HG02763 (cell line): Measurements from ENCODE around the gene SETD3.

Source experiments
- ATAC-seq: cut with Tn5 transposase; IDR thresholded peaks from one replicate; pipeline ENCODE4 v1.9.1; 2021; ENCODE audit warnings: mild to moderate bottlenecking, moderate library complexity; ENCODE audit not compliant: unreplicated experiment

The SETD3 gene

DNA sequence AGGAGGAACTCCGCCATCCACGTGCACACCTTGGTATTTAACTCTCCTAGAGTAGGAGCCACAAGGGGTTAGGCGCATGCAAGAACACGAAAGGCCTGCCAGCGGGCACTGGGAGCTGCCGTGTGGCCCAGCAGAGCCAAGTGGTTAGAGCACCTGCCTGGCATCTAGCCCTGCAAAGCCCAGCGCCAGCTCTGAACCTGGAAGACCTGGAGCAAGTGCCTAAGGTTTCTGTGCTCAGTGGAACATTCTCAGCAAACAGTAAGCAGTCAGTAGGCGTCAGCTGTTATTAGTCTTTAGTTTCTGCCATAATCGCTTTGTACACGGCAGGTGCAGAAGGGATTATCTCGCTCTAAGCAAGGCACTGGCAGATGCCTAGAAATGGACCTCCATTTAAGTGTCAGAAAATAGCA is 55.4 kb downstream of the SETD3 start:
- no peak for ATAC-seq

DNA sequence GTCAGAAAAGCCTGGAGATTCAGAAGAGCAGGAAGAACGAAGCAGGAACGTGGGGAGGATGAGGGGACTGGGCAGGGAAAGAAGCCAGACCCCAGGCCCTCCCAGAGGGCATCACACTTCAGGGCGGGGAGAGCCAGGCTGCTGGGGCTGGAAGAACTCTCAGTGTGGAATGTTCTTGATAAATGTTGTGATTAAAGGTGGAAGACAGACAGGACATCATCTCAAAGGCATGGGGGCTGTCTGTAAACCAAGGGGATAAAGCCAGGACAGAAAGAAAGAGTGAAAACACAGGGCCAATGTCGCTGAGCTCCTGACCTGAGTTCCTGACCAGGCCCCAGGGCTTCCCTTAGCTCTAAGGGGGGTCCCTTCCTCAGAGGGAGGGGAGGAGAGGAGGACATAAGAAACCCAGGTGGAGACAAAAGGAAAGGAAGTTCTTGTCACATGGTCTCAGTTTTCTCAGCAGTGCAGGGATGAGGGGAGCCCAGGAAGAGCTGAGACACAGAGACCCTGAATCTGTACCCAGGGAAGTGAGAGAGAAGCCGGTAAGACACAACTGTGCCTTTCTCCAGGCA is 56.3 kb downstream of the SETD3 start:
- ATAC-seq: no peak

DNA sequence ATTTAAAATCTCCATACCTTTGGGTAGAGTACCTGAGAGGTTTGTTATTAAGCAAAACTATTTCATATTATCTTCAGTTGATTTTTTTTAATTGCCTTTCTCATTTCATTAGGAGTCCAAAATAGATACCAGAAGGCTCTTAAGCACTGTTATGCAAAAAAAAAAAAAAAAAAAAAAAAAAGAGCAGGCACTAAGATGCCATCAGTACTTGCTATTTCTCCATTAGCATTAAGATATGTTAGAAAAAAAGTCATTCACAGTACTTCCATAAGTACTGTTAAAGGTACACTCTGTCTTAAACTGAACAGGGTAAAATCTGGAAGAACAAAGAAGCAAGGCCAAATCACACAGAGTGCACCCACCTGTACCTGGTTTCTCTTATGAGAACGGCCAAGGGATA is 57.2 kb downstream of the SETD3 start:
- ATAC-seq: no peak

DNA sequence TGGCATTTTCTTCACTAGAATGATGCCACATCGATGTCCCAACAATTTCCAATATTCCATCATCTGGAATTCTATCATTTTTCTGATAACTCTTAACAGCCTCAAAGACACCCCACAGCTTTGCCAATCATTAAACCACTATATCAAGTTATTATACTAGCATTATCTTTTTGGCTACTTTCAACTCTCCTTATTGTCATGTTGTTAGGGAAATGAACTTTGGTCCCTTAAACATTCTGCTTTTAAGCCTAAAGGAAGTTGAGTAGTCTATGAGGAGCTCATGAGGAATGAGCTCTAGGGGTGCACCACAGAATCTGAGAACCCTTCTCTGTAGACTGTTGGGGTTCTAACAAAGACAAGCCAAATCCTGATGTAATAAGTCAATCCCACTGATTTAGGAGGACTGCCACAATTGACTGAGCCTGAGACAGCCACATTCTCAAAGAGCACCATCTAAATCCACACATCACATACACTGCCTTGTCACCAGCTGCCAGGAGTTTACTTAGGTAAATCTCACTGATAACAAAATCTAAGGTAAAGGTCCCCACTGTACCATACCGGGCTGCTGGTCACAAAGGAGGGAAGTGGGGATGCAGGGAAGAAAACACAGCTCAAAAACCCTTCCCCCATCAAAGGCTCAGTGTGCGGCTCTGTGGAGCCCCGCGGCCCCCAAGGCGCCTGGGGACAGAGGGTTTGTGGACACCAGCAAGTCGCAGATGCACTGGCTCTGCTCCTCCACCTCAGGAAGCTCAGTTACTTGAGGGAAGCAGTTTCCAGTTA is 58.2 kb downstream of the SETD3 start:
- ATAC-seq: no peak

DNA sequence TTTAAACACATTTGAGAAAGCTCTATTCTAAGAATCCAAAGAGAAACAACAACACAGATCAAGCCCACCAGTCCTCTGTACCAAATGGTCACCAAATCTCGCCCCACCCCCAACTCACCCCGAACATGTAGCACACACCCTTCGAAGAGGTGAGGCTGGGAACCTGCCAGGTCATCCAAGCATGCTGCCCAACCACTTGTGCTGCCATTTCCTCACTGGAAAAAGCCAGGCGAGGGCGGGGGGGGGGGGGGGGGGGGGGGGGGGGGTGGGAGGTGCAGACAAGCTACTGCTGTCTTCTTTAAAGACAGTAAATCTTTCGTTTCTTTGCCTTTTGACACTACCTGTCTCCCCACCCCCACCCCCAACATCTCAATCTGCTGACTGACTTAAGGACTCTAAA is 59.9 kb downstream of the SETD3 start:
- ATAC-seq: no peak

DNA sequence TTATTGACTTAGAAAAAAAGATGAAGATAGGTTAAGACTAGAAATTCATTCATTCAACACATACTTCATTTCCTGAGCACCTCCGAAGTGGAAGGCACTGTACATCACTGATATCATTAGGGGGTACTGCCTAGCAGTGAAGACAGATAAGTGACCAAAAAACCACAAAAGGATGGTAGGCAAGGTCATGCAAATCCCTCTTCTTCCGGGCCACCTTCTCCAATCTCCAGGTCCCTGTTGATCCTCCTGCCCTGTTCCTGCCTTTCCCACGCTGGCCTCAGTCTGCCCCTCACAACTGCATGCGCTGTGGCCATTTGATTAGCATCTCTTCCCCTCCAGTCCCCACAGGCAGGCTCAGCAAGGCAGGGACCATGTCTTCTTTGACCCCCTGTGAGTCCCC is 60.8 kb downstream of the SETD3 start:
- ATAC-seq: no peak

DNA sequence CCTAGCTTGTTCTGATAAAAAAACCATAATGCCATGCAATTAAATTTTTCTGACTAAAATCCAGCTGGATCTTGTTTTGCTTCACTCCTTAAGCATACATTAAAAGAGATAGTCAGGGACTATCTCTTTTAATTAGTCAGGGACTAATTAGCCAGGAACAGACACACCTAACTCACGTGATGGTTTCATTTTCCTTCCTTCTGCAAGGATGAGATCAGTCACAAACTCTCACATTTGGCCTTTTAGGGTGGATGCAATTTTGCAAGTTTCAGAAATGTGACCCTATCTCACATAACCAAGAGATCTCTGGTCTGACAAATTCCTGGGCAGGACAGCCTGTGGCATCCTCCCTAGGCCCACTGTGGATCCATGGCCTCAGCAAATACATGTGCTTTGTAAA is 62.4 kb downstream of the SETD3 start:
- no peak for ATAC-seq

DNA sequence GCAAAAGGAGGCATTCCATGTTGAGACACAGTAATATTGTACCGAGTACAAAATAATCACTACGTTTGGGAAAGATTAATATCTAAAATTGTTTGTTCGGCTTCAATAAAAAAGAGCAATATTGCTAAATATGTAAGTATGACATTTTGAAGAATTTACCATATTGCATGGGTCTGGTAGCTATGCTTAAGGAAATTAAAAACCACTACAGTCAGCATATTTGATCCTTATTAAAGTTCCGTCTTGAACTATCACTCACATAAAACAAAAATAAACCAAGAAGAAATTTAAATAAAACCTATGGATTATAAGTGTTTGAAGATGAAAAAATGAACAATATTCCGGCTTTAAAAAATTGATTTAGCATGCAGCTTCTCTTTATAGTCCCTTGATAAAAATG is 63.8 kb downstream of the SETD3 start:
- no peak for ATAC-seq

DNA sequence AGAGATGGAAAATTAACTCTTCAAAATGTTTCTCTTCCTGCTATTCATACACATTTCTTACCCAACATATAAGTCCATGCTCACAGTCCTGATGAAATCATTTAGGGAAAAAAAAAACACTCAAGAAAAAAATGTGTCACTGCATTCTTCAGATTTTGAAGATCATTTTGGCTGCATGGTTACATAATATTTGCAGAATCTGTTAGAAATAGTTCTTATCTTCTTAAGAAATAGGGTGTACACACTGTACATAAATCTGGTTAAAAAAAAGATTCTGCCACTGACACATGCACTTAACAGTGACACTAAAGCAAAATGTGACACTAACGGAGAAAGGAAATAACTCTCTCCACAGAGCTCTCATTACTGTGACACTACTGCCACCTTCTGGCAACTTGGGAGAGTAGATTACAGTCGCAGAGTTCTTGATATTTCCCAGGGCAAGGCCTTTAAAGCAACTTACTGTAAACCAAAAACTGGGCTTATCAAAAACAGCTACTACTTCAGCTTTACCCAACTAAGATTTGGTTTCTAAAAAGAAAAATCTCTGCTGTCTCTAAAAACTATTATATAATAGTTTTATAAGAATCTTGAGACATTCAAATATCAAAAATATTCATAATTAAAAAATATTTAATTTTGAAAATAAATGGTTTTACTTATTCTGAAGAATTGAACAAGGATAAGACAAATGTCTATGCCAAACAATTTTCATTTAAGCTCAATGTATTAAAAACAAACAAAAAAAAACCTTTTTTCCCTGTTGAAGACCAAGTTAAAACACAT is 65.0 kb downstream of the SETD3 start:
- peak; percentile 78 for ATAC-seq

DNA sequence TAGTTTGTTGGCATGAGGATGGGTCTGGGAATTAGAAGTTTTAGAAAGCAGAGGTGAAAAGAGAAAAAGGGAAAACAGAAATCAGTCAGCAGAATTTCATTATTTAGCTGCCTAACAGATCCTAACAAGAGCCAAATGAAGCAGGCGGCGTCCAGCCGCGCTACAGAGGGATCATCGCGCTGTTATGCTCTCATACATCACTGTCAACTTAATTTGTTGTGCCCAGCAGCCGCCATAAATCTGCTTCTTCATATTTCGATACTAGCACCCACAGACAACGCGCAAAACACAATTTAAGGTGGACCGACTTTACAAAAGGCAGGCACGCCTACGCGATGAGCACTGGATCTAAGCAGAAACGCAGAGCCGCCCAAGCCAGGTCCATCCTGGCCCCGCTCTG is 66.7 kb downstream of the SETD3 start:
- ATAC-seq: no peak

DNA sequence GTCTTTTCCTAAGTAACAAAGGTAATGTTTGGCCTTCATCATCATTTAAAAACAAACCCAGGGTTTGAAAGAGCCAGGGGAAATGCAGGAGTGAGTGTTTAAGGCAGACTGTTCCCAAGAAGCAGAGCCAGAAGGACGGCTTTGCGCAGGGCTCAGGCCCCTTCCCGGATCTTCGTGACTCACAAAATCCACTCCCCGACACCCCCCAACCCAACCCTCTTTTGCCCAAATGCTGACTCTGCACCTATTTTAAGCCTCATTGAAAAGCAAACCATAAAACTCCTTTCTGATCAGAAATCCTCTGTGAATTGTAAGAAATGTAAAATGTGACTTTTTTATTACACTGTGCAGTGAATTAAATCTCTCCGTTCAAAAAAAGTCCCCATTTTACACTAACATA is 67.5 kb downstream of the SETD3 start:
- ATAC-seq: no peak

DNA sequence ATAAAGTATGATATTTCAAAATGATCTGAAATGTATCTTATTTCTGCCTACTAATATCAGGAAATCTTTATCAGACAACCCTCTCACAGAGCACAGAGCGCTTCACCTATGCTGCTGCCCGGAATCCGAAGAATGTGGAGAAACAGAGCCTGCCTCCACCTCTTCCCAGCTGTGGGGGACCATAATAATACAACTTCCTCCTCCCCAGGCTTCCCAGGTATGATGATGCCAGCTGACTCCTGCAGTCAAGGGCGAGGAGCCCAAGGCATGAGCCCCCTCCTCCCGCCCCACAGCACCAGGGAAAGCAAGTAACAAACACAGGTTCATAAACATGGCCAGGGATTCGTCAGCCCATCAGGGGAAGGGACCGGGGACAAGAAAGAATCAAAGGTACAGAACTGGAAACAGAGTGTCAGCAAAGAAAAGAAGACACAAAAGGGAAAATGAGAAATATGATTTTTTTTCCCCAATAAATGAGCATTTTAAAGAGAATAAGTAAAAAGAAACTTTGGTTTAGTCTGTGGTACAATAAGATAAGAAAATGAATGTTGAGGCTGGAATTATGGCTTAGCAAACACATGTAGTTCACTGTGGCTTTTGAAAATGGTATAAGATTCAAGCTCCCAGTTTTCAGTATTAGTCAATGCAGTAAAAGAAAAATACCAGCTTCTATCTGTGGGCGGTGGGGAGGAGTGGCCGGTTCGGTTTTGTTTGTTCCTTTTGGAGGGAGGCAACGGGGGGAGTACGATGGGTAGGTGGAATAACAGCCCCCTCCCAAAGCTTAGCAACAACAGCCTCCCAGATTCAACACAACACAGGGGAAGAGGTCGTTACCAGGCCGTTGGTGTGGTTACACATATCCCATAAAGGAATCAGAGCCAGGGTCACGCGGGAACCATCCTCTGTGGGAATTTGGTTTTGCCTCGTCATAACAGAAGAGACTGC is 68.3 kb downstream of the SETD3 start:
- no peak for ATAC-seq

DNA sequence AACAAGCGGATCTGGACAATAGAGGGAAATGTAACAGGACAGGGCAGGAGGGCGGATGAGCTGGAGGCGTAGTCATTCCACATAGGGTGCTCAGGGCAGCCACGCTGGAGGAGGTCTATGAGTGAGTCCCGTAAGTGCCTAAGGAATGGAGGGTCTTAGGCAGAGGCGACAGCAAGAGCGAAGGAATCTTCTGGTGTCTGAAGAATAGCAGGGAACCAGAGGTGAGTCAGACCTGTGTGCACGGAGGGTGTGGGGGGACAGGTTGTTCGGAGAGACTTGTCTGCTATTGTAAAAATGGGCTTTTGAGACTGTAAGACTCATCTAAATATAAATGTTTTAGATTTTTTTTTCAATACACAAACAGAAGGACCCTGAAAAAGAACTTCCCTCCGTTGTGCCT is 70.6 kb downstream of the SETD3 start:
- ATAC-seq: no peak

DNA sequence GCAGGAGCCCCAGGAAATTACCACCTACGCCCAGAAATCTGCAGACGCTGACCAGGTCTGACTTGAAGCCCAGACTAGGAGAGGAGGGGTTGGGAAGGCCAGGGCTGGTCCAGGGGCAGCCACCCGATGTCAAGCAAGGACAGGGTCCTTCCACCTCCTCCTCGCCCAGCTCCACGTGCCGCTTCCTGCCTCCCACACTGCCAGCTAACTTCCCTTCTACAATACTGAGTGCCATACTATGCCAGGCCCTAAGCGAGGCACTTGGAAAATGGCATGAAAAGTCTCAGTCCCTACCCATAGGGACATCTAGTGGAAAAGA is 71.7 kb downstream of the SETD3 start:
- ATAC-seq: no peak

DNA sequence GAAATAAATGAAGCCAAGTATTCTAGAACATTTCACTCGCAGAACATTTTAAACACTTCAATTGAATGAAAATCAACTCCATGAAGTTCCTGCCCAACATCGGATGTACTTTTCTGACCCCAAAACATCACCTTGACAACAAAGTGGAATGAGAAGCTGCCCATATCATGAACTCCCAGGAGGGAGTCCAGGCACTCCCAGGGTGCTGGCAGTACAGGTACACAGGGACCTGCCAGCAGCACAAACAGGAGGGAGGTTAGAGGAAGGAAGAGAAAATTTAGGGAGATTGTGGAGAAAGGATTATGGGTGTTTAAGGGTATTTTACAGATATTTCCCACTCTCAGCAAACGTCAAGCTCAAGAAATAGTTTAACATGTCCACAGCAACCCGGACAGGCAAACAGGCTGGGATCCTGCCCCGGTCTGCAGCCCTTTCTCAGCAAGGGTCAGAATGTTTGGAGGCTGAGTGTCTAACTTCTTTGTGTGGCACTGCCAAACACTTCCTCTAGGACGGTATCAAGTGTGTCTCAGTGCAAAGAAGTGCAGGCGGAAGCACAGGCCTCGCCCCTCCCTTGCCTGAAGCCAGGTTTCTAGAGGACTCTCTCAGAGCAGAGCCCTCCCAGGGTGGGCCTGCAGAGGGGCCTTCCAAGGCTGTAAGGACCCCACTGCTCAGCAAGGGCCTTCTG is 72.2 kb downstream of the SETD3 start:
- ATAC-seq: no peak

DNA sequence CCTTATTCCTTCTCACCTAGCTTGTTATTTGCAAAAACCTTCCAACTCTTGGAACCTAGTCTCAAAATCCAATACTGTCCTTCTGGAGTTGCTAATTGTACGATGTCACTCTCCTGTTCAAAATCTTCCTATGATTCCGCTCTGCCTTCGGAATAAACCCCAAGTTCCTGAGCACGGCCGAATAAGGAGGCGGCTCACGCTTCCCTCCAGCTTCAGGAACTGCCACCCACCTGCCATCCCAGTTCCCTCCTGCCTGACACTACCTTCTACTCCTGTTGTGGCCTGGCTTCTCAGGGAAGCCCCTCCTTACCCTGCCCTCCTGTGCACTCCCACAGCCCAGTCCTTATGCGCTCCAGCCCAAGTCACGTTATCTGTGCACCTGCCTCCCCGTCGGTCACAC is 73.2 kb downstream of the SETD3 start:
- no peak for ATAC-seq

DNA sequence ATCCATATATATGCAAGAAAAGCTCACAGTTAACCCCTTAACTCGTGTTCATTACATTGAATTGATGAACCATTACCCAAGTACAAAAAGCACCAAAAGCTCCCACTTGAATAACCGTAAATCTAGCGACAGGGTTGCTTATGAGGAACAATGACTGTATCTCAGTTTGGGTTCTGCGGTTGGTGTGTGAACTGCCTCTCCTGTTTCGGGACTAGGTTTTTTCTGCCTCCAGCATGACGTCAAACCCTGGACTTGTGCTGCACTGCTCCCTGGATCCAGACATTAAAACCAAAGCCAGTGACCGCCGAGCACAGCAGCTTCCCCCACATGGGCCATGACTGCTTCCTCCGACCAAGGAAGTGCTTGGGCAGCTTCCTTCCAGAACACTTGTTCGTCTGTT is 77.7 kb downstream of the SETD3 start:
- no peak for ATAC-seq

DNA sequence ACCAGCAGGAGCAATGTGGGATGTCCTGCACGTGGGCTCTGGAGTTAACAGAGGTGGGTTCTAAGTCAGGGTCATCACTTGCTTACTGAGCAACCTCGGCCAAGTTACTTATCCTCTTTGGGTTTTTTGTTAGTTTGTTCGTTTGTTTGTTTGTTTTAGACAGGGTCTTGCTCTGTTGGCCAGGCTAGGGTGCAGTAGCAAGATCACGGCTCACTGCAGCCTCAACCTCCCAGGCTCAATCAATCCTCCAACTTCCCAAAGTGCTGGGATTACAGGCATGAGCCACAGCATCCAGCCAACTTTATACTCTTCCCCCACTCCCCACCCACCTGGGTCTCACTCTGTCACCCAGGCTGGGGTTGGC is 78.4 kb downstream of the SETD3 start:
- ATAC-seq: no peak

DNA sequence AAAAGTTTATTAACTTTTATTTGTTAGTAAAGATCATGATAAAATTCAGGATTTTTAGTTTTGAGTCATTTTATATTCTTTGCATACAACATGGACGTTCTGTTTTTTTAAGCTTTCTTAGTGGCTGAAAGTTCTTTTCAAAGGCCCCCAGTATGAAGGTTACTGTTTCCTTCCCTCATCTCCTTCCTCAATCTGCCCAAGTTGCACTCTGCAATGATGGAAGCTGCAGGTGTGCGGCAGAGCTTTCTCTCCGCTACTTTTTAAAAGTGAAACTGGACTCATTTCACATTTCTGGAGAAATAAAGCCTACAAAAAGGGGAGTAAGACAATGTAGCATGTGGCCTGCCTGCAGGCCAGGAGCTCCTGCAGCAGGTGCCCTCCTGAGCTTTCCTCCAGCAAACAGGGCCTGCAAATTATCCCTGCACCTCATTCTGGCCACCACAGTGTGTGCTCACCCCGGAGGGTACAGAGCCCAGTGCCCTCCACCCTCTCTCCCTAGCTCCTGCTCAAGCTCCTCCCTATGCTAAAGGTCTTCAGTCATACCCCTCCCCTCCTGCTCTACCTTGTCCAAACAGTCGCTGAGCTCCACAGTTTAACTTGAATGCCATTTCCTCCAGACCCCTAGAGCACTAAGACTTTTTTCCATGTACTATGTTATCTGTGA is 78.9 kb downstream of the SETD3 start:
- ATAC-seq: no peak

DNA sequence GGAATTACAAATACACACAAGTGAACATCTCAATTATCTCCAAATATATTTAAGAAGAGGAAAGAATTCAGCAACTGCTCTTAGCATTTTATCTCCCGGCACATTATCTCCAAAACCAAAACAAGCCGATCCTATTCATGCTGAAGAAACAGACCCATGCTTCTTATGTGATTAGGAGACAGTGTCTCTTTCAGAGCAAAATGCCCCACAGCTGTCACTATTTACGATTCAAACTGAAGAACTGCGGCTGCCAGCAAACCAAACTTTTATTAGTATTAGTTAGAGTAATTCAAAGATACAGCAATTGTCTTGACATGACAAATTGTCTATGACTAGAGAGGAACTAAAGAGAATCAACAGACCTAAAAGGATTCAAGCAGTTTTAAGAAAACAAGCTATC is 79.4 kb downstream of the SETD3 start:
- ATAC-seq: no peak
